Endodermal cell (in vitro differentiated cells): ENCODE measurements around the gene CACTIN. TPM values are rescaled to one million over a fixed set of nuclear protein-coding genes. Genes with fewer than 3 reads are reported as not detected.
"Not testable (repeated sequence)": the region's sequence is repeated elsewhere in the genome, so short reads cannot be mapped to it uniquely, and the experiment has no call there.

Experiments
- DNase-seq: peaks from one replicate; pipeline ENCODE4 v3.0.0-alpha.2; 2017
- H3K27ac ChIP-seq: 2 replicates; pipeline ENCODE4 v1.5.1; 2013; ENCODE audit warnings: mild to moderate bottlenecking, low read depth, low read length, moderate library complexity
- H3K27me3 ChIP-seq: 2 replicates; pipeline ENCODE4 v1.6.1; 2013; ENCODE audit warnings: mild to moderate bottlenecking, low read length, moderate library complexity; ENCODE audit not compliant: insufficient read depth, control insufficient read depth, poor library complexity, severe bottlenecking
- H3K36me3 ChIP-seq: 2 replicates; pipeline ENCODE4 v1.7.0; 2013; ENCODE audit warnings: mild to moderate bottlenecking, low read length, moderate library complexity; ENCODE audit not compliant: control insufficient read depth, insufficient read depth
- H3K4me1 ChIP-seq: one replicate; pipeline ENCODE4 v1.7.0; 2013; ENCODE audit warnings: low read length; ENCODE audit not compliant: control insufficient read depth, insufficient read depth
- H3K4me3 ChIP-seq: 2 replicates; pipeline ENCODE4 v1.5.1; 2013; ENCODE audit warnings: mild to moderate bottlenecking, low read length, moderate library complexity
- H3K9ac ChIP-seq: 2 replicates; pipeline ENCODE4 v1.6.1; 2013; ENCODE audit warnings: mild to moderate bottlenecking, low read length, moderate library complexity; ENCODE audit not compliant: poor library complexity, severe bottlenecking; ENCODE audit errors: extremely low read depth
- H3K9me3 ChIP-seq: 2 replicates; pipeline ENCODE4 v1.6.1; 2013; ENCODE audit warnings: mild to moderate bottlenecking, low read length, moderate library complexity; ENCODE audit not compliant: control insufficient read depth
- H3K27ac Mint-ChIP-seq: 2 replicates; pipeline ENCODE4 v1.8.0; 2020; ENCODE audit warnings: mixed read lengths
- H3K27me3 Mint-ChIP-seq: 2 replicates; pipeline ENCODE4 v1.8.0; 2021; ENCODE audit warnings: mild to moderate bottlenecking, mixed read lengths; ENCODE audit not compliant: insufficient read depth
- H3K36me3 Mint-ChIP-seq: 2 replicates; pipeline ENCODE4 v1.8.0; 2020; ENCODE audit warnings: low read depth, mixed read lengths
- H3K4me1 Mint-ChIP-seq: 2 replicates; pipeline ENCODE4 v1.8.0; 2020; ENCODE audit warnings: mixed read lengths
- H3K4me3 Mint-ChIP-seq: 2 replicates; pipeline ENCODE4 v1.8.0; 2020; ENCODE audit warnings: mild to moderate bottlenecking, moderate library complexity, mixed read lengths
- H3K9me3 Mint-ChIP-seq: 2 replicates; pipeline ENCODE4 v1.8.0; 2020; ENCODE audit warnings: mild to moderate bottlenecking, mixed read lengths
- CTCF ChIP-seq: fragments of 200-600 bp; sonication (generic); conservative IDR thresholded peaks from 2 replicates; pipeline ENCODE4 v1.5.0; 2021; ENCODE audit warnings: antibody characterized with exemption, mild to moderate bottlenecking
- WGBS, 2 experiments: methylation state at CpG; one replicate each; pipeline versions ENCODE4 v1.1.5 to v1.1.7; 2013; ENCODE audit warnings: missing lambda C conversion rate in 2 of 2, mixed read lengths in 1 of 2; ENCODE audit not compliant: insufficient coverage in 1 of 2, insufficient read length in 1 of 2; 5-methylcytosine and 5-hydroxymethylcytosine counted together
- total RNA-seq, 2 donors: library from RNA; stranded (reverse); fragmentation: NEBNext Ultra II Directional in 1 of 2; extraction: Animal tissue kit (Norgen Biotek cat#: 25700) in 1 of 2; gene quantifications; 2 replicates in 1 of 2; 3 replicates in 1 of 2; pipeline ENCODE4 v1.2.1, GENCODE V29; 2021

CACTIN gene
- total RNA-seq, 2 donors from 2014 or later = 31.5 to 33.5 TPM

GRCh38 chr19:3632739-3633558 is 6.4 kb upstream of the CACTIN start:
- 90 to 95% methylated on average over 11 to 50 of the region's 50 CpGs for WGBS, 2 experiments
- H3K27ac ChIP-seq = no peak overlapping the region
- H3K9me3 Mint-ChIP-seq = no peaks in the 10 kb centered on the region
- peaks cover 17% of the 10 kb centered on the region for H3K36me3 Mint-ChIP-seq
- H3K27me3 Mint-ChIP-seq = no peaks in the 10 kb centered on the region
- no peaks in the 10 kb centered on the region for H3K9me3 ChIP-seq
- H3K4me1 Mint-ChIP-seq = no peaks in the 10 kb centered on the region
- no peaks in the 10 kb centered on the region for H3K27me3 ChIP-seq
- no peak for DNase-seq
- no peaks in the 10 kb centered on the region for H3K4me1 ChIP-seq
- no peak overlapping the region for H3K9ac ChIP-seq
- H3K36me3 ChIP-seq = no peaks in the 10 kb centered on the region
- peak overlapping the region; percentile 39 for H3K27ac Mint-ChIP-seq
- H3K4me3 Mint-ChIP-seq = no peak overlapping the region
- TF ChIP-seq CTCF = no peak
- H3K4me3 ChIP-seq = no peak overlapping the region

GRCh38 chr19:3632098-3632497 is 5.5 kb upstream of the CACTIN start:
- H3K36me3 Mint-ChIP-seq = peaks cover 17% of the 10 kb centered on the region
- H3K9me3 Mint-ChIP-seq = no peaks in the 10 kb centered on the region
- Histone ChIP-seq H3K27ac (no peak overlapping the region), H3K4me1 (no peaks in the 10 kb centered on the region), H3K9me3 (no peaks in the 10 kb centered on the region), H3K36me3 (no peaks in the 10 kb centered on the region), H3K27me3 (no peaks in the 10 kb centered on the region), H3K9ac (no peak overlapping the region), H3K4me3 (no peak overlapping the region)
- H3K4me1 Mint-ChIP-seq = no peaks in the 10 kb centered on the region
- no peaks in the 10 kb centered on the region for H3K27me3 Mint-ChIP-seq
- no peak overlapping the region for H3K4me3 Mint-ChIP-seq
- no peak overlapping the region for H3K27ac Mint-ChIP-seq
- 93 to 100% methylated on average over 2 to 16 of the region's 16 CpGs for WGBS, 2 experiments
- no peak for DNase-seq
- no peak for TF ChIP-seq CTCF

- WGBS, 2 experiments = 90 to 92% methylated on average over 29 to 43 of the region's 43 CpGs
- no peaks in the 10 kb centered on the region for H3K27me3 Mint-ChIP-seq
- no peaks in the 10 kb centered on the region for H3K9me3 Mint-ChIP-seq
- no peaks in the 10 kb centered on the region for H3K36me3 ChIP-seq
- DNase-seq = no peak
- no peak overlapping the region for H3K4me3 Mint-ChIP-seq
- H3K27ac Mint-ChIP-seq = no peak overlapping the region
- H3K27me3 ChIP-seq = no peaks in the 10 kb centered on the region
- H3K4me1 ChIP-seq = no peaks in the 10 kb centered on the region
- H3K27ac ChIP-seq = no peak overlapping the region
- no peaks in the 10 kb centered on the region for H3K4me1 Mint-ChIP-seq
- peaks cover 13% of the 10 kb centered on the region for H3K36me3 Mint-ChIP-seq
- no peaks in the 10 kb centered on the region for H3K9me3 ChIP-seq
- no peak for TF ChIP-seq CTCF
- no peak overlapping the region for H3K4me3 ChIP-seq
- no peak overlapping the region for H3K9ac ChIP-seq
These were observed 4.7 kb upstream of the CACTIN start for GRCh38 chr19:3631053-3631861.

- not testable (repeated sequence) for H3K27me3 ChIP-seq, H3K9me3 ChIP-seq, H3K4me1 Mint-ChIP-seq, DNase-seq, H3K36me3 ChIP-seq, H3K4me3 ChIP-seq, H3K27ac Mint-ChIP-seq, H3K27me3 Mint-ChIP-seq, H3K9me3 Mint-ChIP-seq, H3K27ac ChIP-seq, H3K9ac ChIP-seq, H3K4me3 Mint-ChIP-seq, H3K4me1 ChIP-seq
- peaks cover 13% of the 10 kb centered on the region for H3K36me3 Mint-ChIP-seq
- 86 to 87% methylated on average over 7 to 9 of the region's 9 CpGs for WGBS, 2 experiments
These were observed 2.2 kb upstream of the CACTIN start for GRCh38 chr19:3628766-3629165.
